DOHH2 (cell line): ENCODE measurements around the gene PPP1R36.

ENCODE experiments used
- EZH2phosphoT487 ChIP-seq: fragments of 200-600 bp; sonication (generic); IDR thresholded peaks from 2 replicates; pipeline ENCODE4 v1.6.1; 2017; ENCODE audit warnings: borderline replicate concordance, mild to moderate bottlenecking, antibody characterized with exemption, low read length, moderate library complexity, mixed read lengths
- TF ChIP-seq, protein P1 (sequence below): fragments of 200-600 bp; sonication (generic); IDR thresholded peaks from one replicate; pipeline ENCODE4 v1.5.1; 2014; ENCODE audit warnings: antibody characterized with exemption, mild to moderate bottlenecking, low read depth, low read length; ENCODE audit not compliant: poor library complexity, severe bottlenecking

DNA sequence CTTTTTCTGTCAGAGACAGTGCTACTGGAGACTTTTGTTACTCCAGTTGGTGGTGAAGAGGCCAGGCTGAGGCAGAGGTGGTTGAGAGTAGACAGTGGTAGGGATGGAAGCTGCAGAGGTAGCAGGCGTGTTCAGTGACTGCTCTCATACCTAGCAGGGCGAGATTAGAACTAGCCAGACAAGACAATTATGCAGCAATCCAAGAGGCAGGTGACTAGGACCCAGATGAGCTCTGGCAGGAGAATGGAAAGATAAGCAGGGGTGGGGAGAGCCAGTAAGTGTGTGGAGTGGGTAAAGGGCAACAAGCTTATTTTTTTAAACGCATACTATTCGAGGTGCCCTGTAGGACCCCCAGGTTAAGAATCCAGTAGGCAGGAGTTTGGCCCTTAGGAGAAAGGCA lies 4.8 kb downstream of the PPP1R36 start:
- TF ChIP-seq, protein P1, sequence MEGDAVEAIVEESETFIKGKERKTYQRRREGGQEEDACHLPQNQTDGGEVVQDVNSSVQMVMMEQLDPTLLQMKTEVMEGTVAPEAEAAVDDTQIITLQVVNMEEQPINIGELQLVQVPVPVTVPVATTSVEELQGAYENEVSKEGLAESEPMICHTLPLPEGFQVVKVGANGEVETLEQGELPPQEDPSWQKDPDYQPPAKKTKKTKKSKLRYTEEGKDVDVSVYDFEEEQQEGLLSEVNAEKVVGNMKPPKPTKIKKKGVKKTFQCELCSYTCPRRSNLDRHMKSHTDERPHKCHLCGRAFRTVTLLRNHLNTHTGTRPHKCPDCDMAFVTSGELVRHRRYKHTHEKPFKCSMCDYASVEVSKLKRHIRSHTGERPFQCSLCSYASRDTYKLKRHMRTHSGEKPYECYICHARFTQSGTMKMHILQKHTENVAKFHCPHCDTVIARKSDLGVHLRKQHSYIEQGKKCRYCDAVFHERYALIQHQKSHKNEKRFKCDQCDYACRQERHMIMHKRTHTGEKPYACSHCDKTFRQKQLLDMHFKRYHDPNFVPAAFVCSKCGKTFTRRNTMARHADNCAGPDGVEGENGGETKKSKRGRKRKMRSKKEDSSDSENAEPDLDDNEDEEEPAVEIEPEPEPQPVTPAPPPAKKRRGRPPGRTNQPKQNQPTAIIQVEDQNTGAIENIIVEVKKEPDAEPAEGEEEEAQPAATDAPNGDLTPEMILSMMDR, result no peak
- TF ChIP-seq EZH2phosphoT487, result no peak
